K562 (cell line): ENCODE data around the gene CLTC. TPM values are rescaled to one million over a fixed set of nuclear protein-coding genes. Genes with fewer than 3 reads are reported as not detected.

Source experiments
- ADNP ChIP-seq: fragments of 200-800 bp; sonication (Bioruptor generic); IDR thresholded peaks from 2 replicates; pipeline ENCODE4 v1.6.1; 2016; ENCODE audit warnings: missing genetic modification characterization, missing compliant biosample characterization
- ATF4 ChIP-seq: fragments of 450-650 bp; formaldehyde crosslinking; IDR thresholded peaks from 2 replicates; pipeline ENCODE4 v1.4.0; 2022; ENCODE audit warnings: mild to moderate bottlenecking, moderate library complexity
- BCLAF1 ChIP-seq, 2 experiments: fragments of 450-650 bp in 1 of 2; IDR thresholded peaks; 2 replicates each; pipeline ENCODE4 v1.6.1; 2011 to 2017; ENCODE audit warnings: low read depth in 2 of 2, antibody characterized with exemption in 1 of 2, borderline replicate concordance in 1 of 2, low read length in 1 of 2, mild to moderate bottlenecking in 1 of 2, mixed read lengths in 1 of 2; ENCODE audit not compliant: control insufficient read depth in 1 of 2
- CCNT2 ChIP-seq: IDR thresholded peaks from 2 replicates; pipeline ENCODE4 v1.6.1; 2011; ENCODE audit warnings: borderline replicate concordance, low read depth, mild to moderate bottlenecking, moderate library complexity, mixed read lengths, low read length; ENCODE audit not compliant: insufficient read length; ENCODE audit errors: extremely low read depth
- FOXK2 ChIP-seq, 2 experiments: fragments of 450-650 bp; IDR thresholded peaks in 1 of 2; conservative IDR thresholded peaks in 1 of 2; 2 replicates each; pipeline ENCODE4 v1.6.1; 2016; ENCODE audit warnings: low read depth in 2 of 2, mild to moderate bottlenecking in 1 of 2
- HNRNPLL ChIP-seq: fragments of 200-400 bp; formaldehyde crosslinking; IDR thresholded peaks from 2 replicates; pipeline ENCODE4 v1.6.1; 2017; ENCODE audit warnings: low read length, low read depth, mild to moderate bottlenecking; ENCODE audit not compliant: poor library complexity, severe bottlenecking
- MNT ChIP-seq, 2 experiments: fragments of 450-650 bp; conservative IDR thresholded peaks; 2 replicates each; pipeline ENCODE4 v1.6.1; 2017; ENCODE audit warnings: mild to moderate bottlenecking in 2 of 2, moderate library complexity in 2 of 2
- NFIX ChIP-seq: fragments of 250-450 bp; sonication (Bioruptor Pico); IDR thresholded peaks from 2 replicates; pipeline ENCODE4 v1.4.0; 2020; ENCODE audit warnings: low read depth, mild to moderate bottlenecking, moderate library complexity
- PCBP2 ChIP-seq: fragments of 200-400 bp; formaldehyde crosslinking; IDR thresholded peaks from 2 replicates; pipeline ENCODE4 v1.6.1; 2018; ENCODE audit warnings: low read length, low read depth, mild to moderate bottlenecking, moderate library complexity; ENCODE audit not compliant: poor library complexity, severe bottlenecking
- RAD51 ChIP-seq: fragments of 450-650 bp; IDR thresholded peaks from 2 replicates; pipeline ENCODE4 v1.7.1; 2016; ENCODE audit warnings: low read depth, mild to moderate bottlenecking, borderline replicate concordance
- RFX1 ChIP-seq: fragments of 450-650 bp; IDR thresholded peaks from 2 replicates; pipeline ENCODE4 v1.6.1; 2016; ENCODE audit warnings: mild to moderate bottlenecking, moderate library complexity
- XRCC3 ChIP-seq: fragments of 450-650 bp; IDR thresholded peaks from 2 replicates; pipeline ENCODE4 v1.6.1; 2017; ENCODE audit warnings: mild to moderate bottlenecking, moderate library complexity
- ZNF174 ChIP-seq: fragments of 250-450 bp; sonication (Bioruptor Pico); IDR thresholded peaks from 2 replicates; pipeline ENCODE4 v1.4.0; 2020; ENCODE audit warnings: mild to moderate bottlenecking
- ZNF311 ChIP-seq: fragments of 250-450 bp; sonication (Bioruptor Pico); IDR thresholded peaks from 2 replicates; pipeline ENCODE4 v1.4.0; 2020; ENCODE audit warnings: mild to moderate bottlenecking, moderate library complexity
- ZNF609 ChIP-seq: sonication (generic); formaldehyde crosslinking; IDR thresholded peaks from 2 replicates; pipeline ENCODE4 v1.8.1; 2023; ENCODE audit warnings: missing genetic modification reagents, mild to moderate bottlenecking, borderline replicate concordance
- polyA plus RNA-seq, 8 experiments: library from polyadenylated mRNA; depleted of rRNA in 4 of 8; stranded (reverse) in 5 of 8; unstranded in 3 of 8; fragments of >200 nt; fragmentation: Nextera tagmentation in 2 of 8; fragmentation: Illumina TruSeq in 1 of 8; extraction: Ambion mirVana in 2 of 8; extraction: Trizol in 1 of 8; gene quantifications; 2 replicates each; pipeline versions ENCODE4 v1.2.1 to v1.2.3, GENCODE V29; 2011 to 2014; ENCODE audit warnings: inconsistent platforms in 1 of 8, missing spikeins in 1 of 8
- total RNA-seq, 7 experiments: library from RNA; depleted of rRNA in 6 of 7; stranded (reverse); fragments of >200 nt in 6 of 7; fragmentation: Illumina TruSeq in 2 of 7; extraction: Trizol in 2 of 7; gene quantifications; 2 replicates each; pipeline versions ENCODE4 v1.2.1 to v1.2.3, GENCODE V29; 2011 to 2021; ENCODE audit warnings: low replicate concordance in 1 of 7

The CLTC gene
- total and polyA plus RNA-seq, 9 of the 15 experiments (the other 6 are each of a cell fraction or from before 2014, with no cell fraction given): 115 to 267 (median 174) TPM

- TF ChIP-seq ATF4 (CRISPR knock-in tag): no peak
- no peak for TF ChIP-seq RAD51
- no peak for TF ChIP-seq ZNF174
- no peak for TF ChIP-seq ZNF609 (CRISPR knock-in tag)
- 0 out of 4 replicates have a peak, but pooled peaks of 1 of the 2 experiments have one; percentile 3 for TF ChIP-seq MNT (conservative IDR thresholded peaks at IDR 0.05)
- TF ChIP-seq CCNT2: no peak
- no peak for TF ChIP-seq ADNP (tag)
- no peak for TF ChIP-seq NFIX (CRISPR knock-in tag)
- TF ChIP-seq RFX1: no peak
- no peak for TF ChIP-seq FOXK2 (conservative IDR thresholded peaks at IDR 0.05 in 1 of 2, IDR thresholded peaks at IDR 0.05 in 1 of 2; ENCODE audit: low read depth in 2 of 2)
- TF ChIP-seq HNRNPLL: no peak
- no peak for TF ChIP-seq PCBP2
- TF ChIP-seq XRCC3: no peak
- 0 out of 2 replicates have a peak, but pooled peaks have one; percentile 36 for TF ChIP-seq ZNF311 (CRISPR knock-in tag)
- TF ChIP-seq BCLAF1 (IDR thresholded peaks at IDR 0.05; ENCODE audit: borderline replicate concordance in 1 of 2, control insufficient read depth in 1 of 2, low read depth in 2 of 2, low read length in 1 of 2): 0 out of 4 replicates have a peak, but pooled peaks of 1 of the 2 experiments have one; percentile 12
These were observed 2.5 kb upstream of the CLTC start (continued) for GRCh38 chr17:59617156-59617732.
